ENCODE data around the gene UTY.

Gene UTY

DNA sequence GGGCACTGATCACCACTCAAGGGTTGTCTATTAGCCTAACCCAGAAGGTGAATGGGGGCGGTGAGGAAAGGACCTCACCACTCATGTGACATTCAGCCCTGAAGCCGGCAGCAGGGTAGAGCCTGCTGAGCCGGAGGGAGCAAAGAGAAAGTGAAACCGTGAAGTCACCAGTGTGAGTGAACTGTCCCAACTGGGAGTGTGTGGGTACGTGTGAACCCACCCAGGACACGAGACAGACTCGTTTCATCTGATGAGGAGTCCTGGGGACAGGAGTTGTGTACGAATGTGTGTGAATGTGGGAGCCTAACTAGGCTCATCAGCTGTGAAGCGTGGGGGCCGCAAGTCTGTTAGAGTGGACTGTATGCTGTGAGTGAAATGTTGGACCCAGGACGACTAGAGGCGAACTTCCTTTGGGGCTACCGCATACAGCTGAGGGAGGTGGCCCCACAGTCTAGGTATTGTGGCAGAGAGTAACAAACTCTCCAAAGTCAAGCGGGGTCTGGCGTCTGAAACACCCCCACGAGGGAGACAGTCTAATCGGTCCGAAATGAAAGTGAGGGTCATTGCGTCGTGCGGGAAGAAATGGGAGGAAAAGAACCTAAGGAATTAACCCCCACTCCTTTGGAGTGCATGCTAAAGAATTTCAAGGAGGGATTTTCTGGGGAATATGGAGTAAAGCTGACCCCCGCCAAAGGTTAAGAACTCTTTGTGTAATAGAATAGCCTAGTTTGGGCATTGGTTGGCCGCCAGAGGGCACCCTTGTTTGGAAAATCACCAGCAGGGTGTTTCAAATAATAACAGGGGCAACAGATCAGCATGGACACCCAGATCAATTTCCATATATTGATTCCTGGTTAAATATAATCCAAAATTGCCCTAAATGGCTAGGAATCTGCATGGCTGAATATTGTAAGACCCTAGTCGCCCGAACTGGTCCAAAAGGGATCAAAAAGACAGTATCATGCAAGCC, 43.6 kb downstream of the UTY start:
- Mint-ChIP-seq H3K27ac (peak overlapping the region; percentile 94), H3K9me3 (peaks cover 28% of the 10 kb centered on the region), H3K4me1 (ENCODE audit: low read depth) (peaks cover 22% of the 10 kb centered on the region), H3K27me3 (ENCODE audit: low read depth) (no peaks in the 10 kb centered on the region), H3K36me3 (ENCODE audit: low read depth) (peaks cover 52% of the 10 kb centered on the region), H3K4me3 (peak overlapping the region; percentile 92)
- DNase-seq (ENCODE audit: low spot score) = peak; percentile 43

DNA sequence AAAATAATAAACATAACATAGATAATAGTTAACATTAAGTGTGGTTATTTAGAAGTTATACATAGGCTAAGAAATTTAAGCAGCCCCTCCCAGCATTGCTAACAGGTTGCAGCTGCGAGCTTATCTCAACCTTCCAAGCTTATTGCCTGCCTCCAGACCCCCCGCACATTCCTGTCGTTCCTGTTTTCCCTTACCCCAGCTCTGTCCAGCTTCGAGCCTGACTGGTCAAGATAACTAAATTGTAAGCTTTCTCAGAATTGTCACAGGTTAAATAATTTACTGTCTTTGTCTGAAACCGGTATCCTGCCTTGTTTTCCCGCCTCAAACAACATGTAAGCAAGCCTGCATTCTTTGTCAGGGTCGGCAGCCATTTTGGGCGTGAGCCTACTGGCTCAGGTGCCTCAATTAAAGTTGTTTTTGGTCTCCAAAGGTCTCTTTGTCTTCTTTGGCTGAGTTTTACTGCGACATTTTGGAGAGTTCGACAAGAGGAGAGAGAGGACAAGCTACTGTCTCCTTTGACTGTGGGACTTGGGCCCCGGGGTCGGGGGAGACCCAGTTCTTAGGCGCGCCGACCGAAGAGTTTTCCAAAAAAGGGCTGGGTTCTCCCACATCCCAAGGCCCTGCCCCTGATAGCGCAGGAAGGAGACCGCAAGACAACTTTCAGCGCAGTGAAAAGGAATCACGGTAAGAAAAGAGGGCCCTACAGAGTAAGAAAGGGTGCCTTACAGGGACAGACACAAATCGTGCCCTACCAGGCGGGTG, 44.4 kb downstream of the UTY start:
- peaks cover 23% of the 10 kb centered on the region for H3K4me1 Mint-ChIP-seq (ENCODE audit: low read depth)
- peaks cover 34% of the 10 kb centered on the region for H3K9me3 Mint-ChIP-seq
- peak overlapping the region; percentile 94 for H3K27ac Mint-ChIP-seq
- peaks cover 58% of the 10 kb centered on the region for H3K36me3 Mint-ChIP-seq (ENCODE audit: low read depth)
- no peak for DNase-seq (ENCODE audit: low spot score)
- H3K4me3 Mint-ChIP-seq = peak overlapping the region; percentile 92
- H3K27me3 Mint-ChIP-seq (ENCODE audit: low read depth) = no peaks in the 10 kb centered on the region

- H3K27me3 Mint-ChIP-seq (ENCODE audit: low read depth) = no peaks in the 10 kb centered on the region
- H3K36me3 Mint-ChIP-seq (ENCODE audit: low read depth) = peaks cover 73% of the 10 kb centered on the region
- H3K27ac Mint-ChIP-seq = peak overlapping the region; percentile 74
- peaks cover 24% of the 10 kb centered on the region for H3K4me1 Mint-ChIP-seq (ENCODE audit: low read depth)
- H3K4me3 Mint-ChIP-seq = peak overlapping the region; percentile 20
- H3K9me3 Mint-ChIP-seq = peaks cover 55% of the 10 kb centered on the region
- no peak for DNase-seq (ENCODE audit: low spot score)
These were observed 47.4 kb downstream of the UTY start for GRCh38 chrY:13432293-13433025.

GRCh38 chrY:13429551-13429950, 50.3 kb downstream of the UTY start:
- H3K27ac Mint-ChIP-seq = no peak overlapping the region
- H3K9me3 Mint-ChIP-seq = peaks cover 65% of the 10 kb centered on the region
- peaks cover 79% of the 10 kb centered on the region for H3K36me3 Mint-ChIP-seq (ENCODE audit: low read depth)

GRCh38 chrY:13423281-13423732, 56.5 kb downstream of the UTY start:
- peaks cover 58% of the 10 kb centered on the region for H3K36me3 Mint-ChIP-seq (ENCODE audit: low read depth)
- H3K4me1 Mint-ChIP-seq (ENCODE audit: low read depth) = peaks cover 20% of the 10 kb centered on the region
- H3K4me3 Mint-ChIP-seq = no peak overlapping the region
- H3K27ac Mint-ChIP-seq = no peak overlapping the region
- H3K27me3 Mint-ChIP-seq (ENCODE audit: low read depth) = no peaks in the 10 kb centered on the region
- peaks cover 18% of the 10 kb centered on the region for H3K9me3 Mint-ChIP-seq
- no peak for DNase-seq (ENCODE audit: low spot score)

More at GRCh38 chrY:13429551-13429950, 50.3 kb downstream of the UTY start:
- no peak overlapping the region for H3K4me3 Mint-ChIP-seq
- no peak for DNase-seq (ENCODE audit: low spot score)
- H3K27me3 Mint-ChIP-seq (ENCODE audit: low read depth) = no peaks in the 10 kb centered on the region
- H3K4me1 Mint-ChIP-seq (ENCODE audit: low read depth) = peaks cover 26% of the 10 kb centered on the region

GRCh38 chrY:13416869-13417661, 62.8 kb downstream of the UTY start:
- Mint-ChIP-seq H3K27ac (no peak overlapping the region), H3K9me3 (no peaks in the 10 kb centered on the region), H3K4me1 (ENCODE audit: low read depth) (peaks cover 6% of the 10 kb centered on the region), H3K36me3 (ENCODE audit: low read depth) (peaks cover 12% of the 10 kb centered on the region), H3K27me3 (ENCODE audit: low read depth) (no peaks in the 10 kb centered on the region), H3K4me3 (no peak overlapping the region)
- no peak for DNase-seq (ENCODE audit: low spot score)

- Mint-ChIP-seq H3K4me1 (ENCODE audit: low read depth) (peaks cover 6% of the 10 kb centered on the region), H3K27ac (no peak overlapping the region), H3K36me3 (ENCODE audit: low read depth) (peaks cover 6% of the 10 kb centered on the region), H3K4me3 (no peak overlapping the region), H3K27me3 (ENCODE audit: low read depth) (no peaks in the 10 kb centered on the region), H3K9me3 (no peaks in the 10 kb centered on the region)
- no peak for DNase-seq (ENCODE audit: low spot score)
These were observed 64.3 kb downstream of the UTY start for GRCh38 chrY:13415556-13415955.

DNA sequence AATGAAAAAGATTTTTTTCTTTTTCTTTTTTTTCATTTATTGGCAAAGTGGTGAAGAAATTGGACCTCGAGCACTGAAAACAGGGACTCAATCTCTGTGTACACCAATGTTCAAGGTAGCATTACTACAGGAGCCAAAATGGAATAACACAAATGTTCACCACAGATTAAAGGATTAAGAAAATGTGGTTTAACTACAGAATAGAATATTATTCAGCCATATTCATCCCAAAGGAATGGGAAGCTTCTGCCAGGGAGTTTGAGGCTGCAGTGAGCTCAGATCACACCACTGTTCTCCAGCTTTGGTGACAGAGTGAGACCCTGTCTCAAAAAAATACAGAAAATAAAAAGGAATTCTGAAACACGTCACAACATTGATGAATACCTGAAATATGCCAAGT, 81.0 kb downstream of the UTY start:
- Mint-ChIP-seq H3K27me3 (ENCODE audit: low read depth) (no peaks in the 10 kb centered on the region), H3K9me3 (no peaks in the 10 kb centered on the region), H3K4me1 (ENCODE audit: low read depth) (peaks cover 5% of the 10 kb centered on the region), H3K36me3 (ENCODE audit: low read depth) (peaks cover 8% of the 10 kb centered on the region), H3K27ac (no peak overlapping the region), H3K4me3 (no peak overlapping the region)
- no peak for DNase-seq (ENCODE audit: low spot score)

- DNase-seq (ENCODE audit: low spot score) = no peak
- peaks cover 9% of the 10 kb centered on the region for H3K4me1 Mint-ChIP-seq (ENCODE audit: low read depth)
- peak overlapping the region; percentile 38 for H3K27ac Mint-ChIP-seq
- H3K9me3 Mint-ChIP-seq = peaks cover 7% of the 10 kb centered on the region
- no peaks in the 10 kb centered on the region for H3K27me3 Mint-ChIP-seq (ENCODE audit: low read depth)
- peak overlapping the region; percentile 6 for H3K4me3 Mint-ChIP-seq
- H3K36me3 Mint-ChIP-seq (ENCODE audit: low read depth) = peaks cover 23% of the 10 kb centered on the region
These were observed 98.6 kb downstream of the UTY start for GRCh38 chrY:13381110-13381683.

GRCh38 chrY:13370868-13371800, 108.7 kb downstream of the UTY start:
- Mint-ChIP-seq H3K27me3 (ENCODE audit: low read depth) (no peaks in the 10 kb centered on the region), H3K4me1 (ENCODE audit: low read depth) (peaks cover 15% of the 10 kb centered on the region), H3K27ac (peak overlapping the region; percentile 34), H3K4me3 (peak overlapping the region; percentile 66), H3K36me3 (ENCODE audit: low read depth) (peaks cover 10% of the 10 kb centered on the region), H3K9me3 (no peaks in the 10 kb centered on the region)
- peak; percentile 27 for DNase-seq (ENCODE audit: low spot score)

- Mint-ChIP-seq H3K9me3 (no peaks in the 10 kb centered on the region), H3K27me3 (ENCODE audit: low read depth) (no peaks in the 10 kb centered on the region), H3K36me3 (ENCODE audit: low read depth) (peaks cover 10% of the 10 kb centered on the region), H3K4me3 (peak overlapping the region; percentile 66), H3K4me1 (ENCODE audit: low read depth) (peaks cover 15% of the 10 kb centered on the region), H3K27ac (peak overlapping the region; percentile 50)
- DNase-seq (ENCODE audit: low spot score) = no peak
These were observed 109.6 kb downstream of the UTY start for GRCh38 chrY:13370245-13370644.

GRCh38 chrY:13368513-13368845, 111.4 kb downstream of the UTY start:
- H3K9me3 Mint-ChIP-seq = no peaks in the 10 kb centered on the region

More at GRCh38 chrY:13368513-13368845, 111.4 kb downstream of the UTY start:
- no peaks in the 10 kb centered on the region for H3K27me3 Mint-ChIP-seq (ENCODE audit: low read depth)
- peaks cover 15% of the 10 kb centered on the region for H3K4me1 Mint-ChIP-seq (ENCODE audit: low read depth)
- no peak overlapping the region for H3K27ac Mint-ChIP-seq
- H3K4me3 Mint-ChIP-seq = no peak overlapping the region
- H3K36me3 Mint-ChIP-seq (ENCODE audit: low read depth) = peaks cover 6% of the 10 kb centered on the region
- DNase-seq (ENCODE audit: low spot score) = no peak
